ENCODE data around the gene IPCEF1. TPM values are rescaled to one million over a fixed set of nuclear protein-coding genes. Genes with fewer than 3 reads are reported as not detected.
A peak's percentile ranks its signal among the peaks of the same experiment; 100 is the strongest.
"Not testable (repeated sequence)": the region's sequence is repeated elsewhere in the genome, so short reads cannot be mapped to it uniquely, and the experiment has no call there.

IPCEF1 gene
- total and polyA plus RNA-seq, 3 donors from 2014 or later = 3.6 to 4.8 (median 4.2) TPM

DNA sequence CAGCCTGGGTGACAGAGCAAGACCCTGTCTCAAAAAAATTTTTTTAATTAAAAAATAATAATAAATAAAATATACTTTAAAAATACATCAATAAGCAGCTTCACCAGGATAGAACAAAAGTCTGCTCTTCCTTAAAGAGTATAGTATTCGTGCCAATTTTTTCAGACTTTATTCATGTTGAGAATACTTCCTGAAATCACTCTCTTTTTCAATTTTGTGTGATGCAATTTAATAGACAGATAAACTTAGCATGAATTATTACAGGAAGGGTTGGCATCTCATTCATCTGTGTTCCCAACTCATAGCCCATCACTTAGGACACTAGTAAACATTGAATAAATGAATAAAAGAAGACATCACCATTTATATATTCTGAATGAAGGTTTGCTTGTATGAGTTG is 52.4 kb downstream of the IPCEF1 start:
- no peaks in the 10 kb centered on the region for H3K27me3 ChIP-seq
- DNase-seq = no peak
- H3K4me3 ChIP-seq = no peak overlapping the region
- H3K27ac ChIP-seq = no peak overlapping the region
- H3K9me3 ChIP-seq = no peaks in the 10 kb centered on the region
- intact Hi-C loops (cut with DNase I; ENCODE audit: low total_unique reads) = no loop called here
- TF ChIP-seq POLR2A (IDR thresholded peaks at IDR 0.05) = no peak
- TF ChIP-seq, protein P1, sequence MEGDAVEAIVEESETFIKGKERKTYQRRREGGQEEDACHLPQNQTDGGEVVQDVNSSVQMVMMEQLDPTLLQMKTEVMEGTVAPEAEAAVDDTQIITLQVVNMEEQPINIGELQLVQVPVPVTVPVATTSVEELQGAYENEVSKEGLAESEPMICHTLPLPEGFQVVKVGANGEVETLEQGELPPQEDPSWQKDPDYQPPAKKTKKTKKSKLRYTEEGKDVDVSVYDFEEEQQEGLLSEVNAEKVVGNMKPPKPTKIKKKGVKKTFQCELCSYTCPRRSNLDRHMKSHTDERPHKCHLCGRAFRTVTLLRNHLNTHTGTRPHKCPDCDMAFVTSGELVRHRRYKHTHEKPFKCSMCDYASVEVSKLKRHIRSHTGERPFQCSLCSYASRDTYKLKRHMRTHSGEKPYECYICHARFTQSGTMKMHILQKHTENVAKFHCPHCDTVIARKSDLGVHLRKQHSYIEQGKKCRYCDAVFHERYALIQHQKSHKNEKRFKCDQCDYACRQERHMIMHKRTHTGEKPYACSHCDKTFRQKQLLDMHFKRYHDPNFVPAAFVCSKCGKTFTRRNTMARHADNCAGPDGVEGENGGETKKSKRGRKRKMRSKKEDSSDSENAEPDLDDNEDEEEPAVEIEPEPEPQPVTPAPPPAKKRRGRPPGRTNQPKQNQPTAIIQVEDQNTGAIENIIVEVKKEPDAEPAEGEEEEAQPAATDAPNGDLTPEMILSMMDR (IDR thresholded peaks at IDR 0.05) = no peak
- no peaks in the 10 kb centered on the region for H3K36me3 ChIP-seq (ENCODE audit: low read depth, missing control alignments)
- no peaks in the 10 kb centered on the region for H3K4me1 ChIP-seq
- WGBS, 2 donors = 78 to 95% methylated on average over 1 of the region's 1 CpG

- H3K36me3 ChIP-seq (ENCODE audit: low read depth, missing control alignments); H3K9me3 ChIP-seq; H3K27me3 ChIP-seq; H3K27ac ChIP-seq; H3K4me1 ChIP-seq; intact Hi-C loops (cut with DNase I; ENCODE audit: low total_unique reads); H3K4me3 ChIP-seq; DNase-seq: not testable (repeated sequence)
- WGBS, 2 donors = 68 to 77% methylated on average over 4 of the region's 4 CpGs
These were observed 53.0 kb downstream of the IPCEF1 start for GRCh38 chr6:154303642-154304041.

DNA sequence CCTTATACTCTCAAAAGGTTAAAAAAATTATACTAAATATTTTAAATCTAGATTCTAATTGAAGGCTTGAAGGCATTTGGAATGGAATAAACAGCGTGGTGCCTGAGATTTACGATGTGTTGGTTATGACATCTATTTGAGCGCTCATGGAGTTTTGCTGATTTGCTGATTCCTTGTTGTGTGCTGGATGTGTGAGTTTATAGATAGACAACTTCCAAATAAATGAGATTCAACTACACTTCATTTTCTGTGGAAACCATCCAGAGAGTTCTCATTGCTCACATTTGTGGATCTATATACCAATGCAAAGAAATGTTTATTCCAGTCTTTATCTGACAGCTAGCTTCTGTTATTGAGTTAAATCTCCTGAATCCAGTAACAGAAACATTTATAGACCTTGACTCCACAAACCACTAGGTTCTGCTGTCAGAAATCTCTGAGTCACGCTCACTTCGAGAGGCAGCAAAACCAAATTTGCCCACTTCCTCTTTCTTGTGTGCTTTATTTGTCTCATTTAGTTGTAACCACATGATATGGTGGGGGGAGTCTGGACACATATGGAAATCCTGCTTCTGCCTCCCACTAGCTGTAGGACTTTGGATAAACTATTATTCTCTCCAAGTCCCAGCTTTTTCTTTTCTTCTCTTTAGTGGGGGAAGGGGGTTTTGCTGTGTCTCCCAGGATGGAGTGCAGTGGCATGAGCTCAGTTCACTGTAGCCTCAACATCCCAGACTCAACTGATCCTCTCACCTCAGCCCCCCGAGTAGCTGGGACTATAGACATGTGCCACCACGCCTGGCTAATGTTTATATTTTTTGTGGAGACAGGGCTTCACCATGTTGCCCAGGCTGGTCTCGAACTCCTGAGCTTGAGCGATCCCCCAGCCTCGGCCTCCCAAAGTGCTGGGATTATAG is 54.5 kb downstream of the IPCEF1 start:
- intact Hi-C loops (cut with DNase I; ENCODE audit: low total_unique reads) = no loop called here
- no peak for DNase-seq
- Histone ChIP-seq H3K9me3 (no peaks in the 10 kb centered on the region), H3K36me3 (ENCODE audit: low read depth, missing control alignments) (no peaks in the 10 kb centered on the region), H3K4me3 (no peak overlapping the region), H3K27me3 (no peaks in the 10 kb centered on the region), H3K27ac (no peak overlapping the region), H3K4me1 (peaks cover 15% of the 10 kb centered on the region)
- TF ChIP-seq, protein P1 (IDR thresholded peaks at IDR 0.05) = no peak
- TF ChIP-seq POLR2A (IDR thresholded peaks at IDR 0.05) = no peak
- 87 to 92% methylated on average over 10 of the region's 10 CpGs for WGBS, 2 donors

GRCh38 chr6:154301086-154301625 is 55.4 kb downstream of the IPCEF1 start:
- Histone ChIP-seq H3K4me1 (peaks cover 15% of the 10 kb centered on the region), H3K27ac (no peak overlapping the region), H3K27me3 (no peaks in the 10 kb centered on the region), H3K36me3 (ENCODE audit: low read depth, missing control alignments) (no peaks in the 10 kb centered on the region), H3K4me3 (no peak overlapping the region), H3K9me3 (no peaks in the 10 kb centered on the region)
- intact Hi-C loops (cut with DNase I; ENCODE audit: low total_unique reads) = no loop called here
- DNase-seq = no peak
- WGBS, 2 donors = 79 to 81% methylated on average over 7 of the region's 7 CpGs
- TF ChIP-seq, protein P1 (IDR thresholded peaks at IDR 0.05) = no peak
- no peak for TF ChIP-seq POLR2A (IDR thresholded peaks at IDR 0.05)

DNA sequence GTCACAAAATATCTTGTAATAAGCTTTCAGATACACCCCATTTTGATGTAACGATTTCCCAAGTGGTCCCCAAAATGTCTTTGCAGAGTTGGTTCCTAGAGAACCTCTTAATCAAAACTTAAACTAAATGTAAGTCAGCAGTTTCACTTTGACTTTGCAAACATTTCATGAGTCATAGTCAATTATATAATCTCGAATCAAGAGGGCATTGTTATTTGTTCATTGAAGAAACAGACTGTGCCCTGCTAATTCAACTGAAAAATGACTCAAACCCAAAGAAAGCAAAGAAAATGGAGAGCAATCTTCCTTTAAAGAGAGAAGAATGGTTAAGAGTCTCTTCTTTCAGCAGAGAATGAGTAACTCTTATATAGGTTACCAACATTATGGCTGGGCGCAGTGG is 58.3 kb downstream of the IPCEF1 start:
- WGBS, 2 donors = 56 to 59% methylated on average over 3 of the region's 3 CpGs
- Histone ChIP-seq H3K4me1 (peaks cover 15% of the 10 kb centered on the region), H3K27me3 (no peaks in the 10 kb centered on the region), H3K27ac (peak overlapping the region in 1 of 2 donors; percentile 25), H3K9me3 (no peaks in the 10 kb centered on the region), H3K4me3 (no peak overlapping the region), H3K36me3 (ENCODE audit: low read depth, missing control alignments) (no peaks in the 10 kb centered on the region)
- no peak for DNase-seq
- TF ChIP-seq POLR2A (IDR thresholded peaks at IDR 0.05) = no peak
- TF ChIP-seq, protein P1 (IDR thresholded peaks at IDR 0.05) = no peak
- intact Hi-C loops (cut with DNase I; ENCODE audit: low total_unique reads) = no loop called here

All from testis (tissue), 3 donors.